ENCODE measurements around the gene KRT26. TPM values are rescaled to one million over a fixed set of nuclear protein-coding genes. Genes with fewer than 3 reads are reported as not detected.

The KRT26 gene
- total and polyA plus RNA-seq, 8 donors = not detected

DNA sequence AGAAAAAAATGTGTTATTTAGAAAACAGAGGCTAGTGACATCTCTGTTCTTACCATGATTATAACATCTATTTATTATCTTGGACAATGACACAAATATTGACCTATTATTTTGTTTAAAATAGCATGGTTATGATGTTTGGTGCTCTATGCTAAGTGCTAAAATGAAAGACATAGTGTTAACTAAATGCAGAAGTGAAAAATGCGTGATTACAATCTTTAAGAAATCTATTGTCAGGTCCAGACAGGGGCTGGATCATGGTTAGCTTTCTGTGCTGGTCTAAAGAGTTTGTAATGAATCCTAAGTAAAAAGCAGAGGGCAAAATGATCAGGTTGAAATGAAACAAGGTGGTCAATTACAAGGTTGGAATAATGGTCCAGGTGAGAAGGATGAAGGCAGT, 28.4 kb upstream of the KRT26 start:
- Histone ChIP-seq H3K27ac (no peak overlapping the region), H3K36me3 (no peaks in the 10 kb centered on the region), H3K4me3 (no peak overlapping the region), H3K4me1 (peaks cover 0 to 6% (median 2%) of the 10 kb centered on the region in 4 donors), H3K27me3 (peaks cover 0 to 83% (median 15%) of the 10 kb centered on the region in 3 donors), H3K9me3 (no peaks in the 10 kb centered on the region)
- WGBS, 5 donors = 61 to 75% (median 67%) methylated on average over 1 of the region's 1 CpG
- TF ChIP-seq CTCF (IDR thresholded peaks at IDR 0.05) = no peak
- no peak for TF ChIP-seq EP300 (IDR thresholded peaks at IDR 0.05)
- no peak for TF ChIP-seq POLR2AphosphoS5 (IDR thresholded peaks at IDR 0.05)
- TF ChIP-seq POLR2A (IDR thresholded peaks at IDR 0.05) = no peak
- intact Hi-C loops (cut with DNase I; ENCODE audit: low total_unique reads) = loop anchor here (10.0 kb wide), 1 partner anchor 864 kb away; no protein-coding TSS in a partner anchor
- no peak for DNase-seq

DNA sequence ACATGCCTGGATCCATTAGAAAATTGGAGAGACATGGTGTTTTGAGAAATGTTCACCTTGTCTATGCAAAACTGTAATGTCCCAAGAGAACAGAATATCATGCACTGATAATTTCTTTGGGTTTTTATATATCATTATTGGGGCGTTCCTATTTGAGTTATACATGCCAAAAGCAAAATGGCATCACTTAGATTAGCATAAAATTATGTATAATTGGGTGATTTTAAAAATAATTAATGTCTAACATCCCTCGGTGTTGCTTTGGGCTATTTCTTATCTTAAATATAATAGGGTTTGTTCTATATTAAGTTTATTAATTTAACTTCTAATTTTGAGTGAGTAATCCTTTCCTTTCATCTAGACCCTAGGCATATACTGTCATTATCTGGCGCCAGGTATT, 27.9 kb upstream of the KRT26 start, which contains the start of gene KRT28:
Gene KRT28, minus strand, starts transcription at position 101 of the 400 bp plus-strand sequence. Its CDS starts 66 bp downstream, at position 35.
- Histone ChIP-seq H3K9me3 (no peaks in the 10 kb centered on the region), H3K27me3 (peaks cover 0 to 82% (median 11%) of the 10 kb centered on the region in 3 donors), H3K4me3 (no peak within 1 kb of the TSS), H3K27ac (no peak within 1 kb of the TSS), H3K4me1 (peaks cover 0 to 6% (median 2%) of the 10 kb centered on the region in 4 donors), H3K36me3 (no peaks in the 10 kb centered on the region)
- WGBS, 5 donors = 64 to 77% (median 74%) methylated on average over 3 of the region's 3 CpGs
- no peak for TF ChIP-seq POLR2A (IDR thresholded peaks at IDR 0.05)
- TF ChIP-seq POLR2AphosphoS5 (IDR thresholded peaks at IDR 0.05) = no peak
- no peak for TF ChIP-seq EP300 (IDR thresholded peaks at IDR 0.05)
- TF ChIP-seq CTCF (IDR thresholded peaks at IDR 0.05) = no peak
- intact Hi-C loops (cut with DNase I; ENCODE audit: low total_unique reads) = loop anchor here (10.0 kb wide), 1 partner anchor 865 kb away; no protein-coding TSS in a partner anchor
- no peak for DNase-seq

GRCh38 chr17:40796846-40797245, 24.8 kb upstream of the KRT26 start:
- DNase-seq = no peak
- no peak for TF ChIP-seq CTCF (IDR thresholded peaks at IDR 0.05)
- no peak for TF ChIP-seq EP300 (IDR thresholded peaks at IDR 0.05)
- TF ChIP-seq POLR2A (IDR thresholded peaks at IDR 0.05) = no peak
- no peak for TF ChIP-seq POLR2AphosphoS5 (IDR thresholded peaks at IDR 0.05)
- Histone ChIP-seq H3K27me3 (peaks cover 0 to 70% (median 17%) of the 10 kb centered on the region in 3 donors), H3K4me1 (no peaks in the 10 kb centered on the region), H3K36me3 (no peaks in the 10 kb centered on the region), H3K4me3 (no peak overlapping the region), H3K9me3 (no peaks in the 10 kb centered on the region), H3K27ac (no peak overlapping the region)
- intact Hi-C loops (cut with DNase I; ENCODE audit: low total_unique reads) = no loop called here
- WGBS, 5 donors = 74 to 81% (median 78%) methylated on average over 27 of the region's 27 CpGs

GRCh38 chr17:40795019-40795667, 23.1 kb upstream of the KRT26 start:
- 68 to 74% (median 71%) methylated on average over 10 of the region's 10 CpGs for WGBS, 5 donors
- Histone ChIP-seq H3K27ac (no peak overlapping the region), H3K4me1 (no peaks in the 10 kb centered on the region), H3K27me3 (peaks cover 0 to 53% (median 17%) of the 10 kb centered on the region in 3 donors), H3K4me3 (no peak overlapping the region), H3K9me3 (no peaks in the 10 kb centered on the region), H3K36me3 (no peaks in the 10 kb centered on the region)
- DNase-seq = no peak
- intact Hi-C loops (cut with DNase I; ENCODE audit: low total_unique reads) = no loop called here
- TF ChIP-seq POLR2A (IDR thresholded peaks at IDR 0.05) = no peak
- no peak for TF ChIP-seq EP300 (IDR thresholded peaks at IDR 0.05)
- no peak for TF ChIP-seq CTCF (IDR thresholded peaks at IDR 0.05)
- TF ChIP-seq POLR2AphosphoS5 (IDR thresholded peaks at IDR 0.05) = no peak

Data from stomach (tissue), 9 donors.